ENCODE results near the gene WNT7B. TPM values are rescaled to one million over a fixed set of nuclear protein-coding genes. Genes with fewer than 3 reads are reported as not detected.

The WNT7B gene
- total RNA-seq, 1 donor from 2014 or later: 0.15 TPM

DNA sequence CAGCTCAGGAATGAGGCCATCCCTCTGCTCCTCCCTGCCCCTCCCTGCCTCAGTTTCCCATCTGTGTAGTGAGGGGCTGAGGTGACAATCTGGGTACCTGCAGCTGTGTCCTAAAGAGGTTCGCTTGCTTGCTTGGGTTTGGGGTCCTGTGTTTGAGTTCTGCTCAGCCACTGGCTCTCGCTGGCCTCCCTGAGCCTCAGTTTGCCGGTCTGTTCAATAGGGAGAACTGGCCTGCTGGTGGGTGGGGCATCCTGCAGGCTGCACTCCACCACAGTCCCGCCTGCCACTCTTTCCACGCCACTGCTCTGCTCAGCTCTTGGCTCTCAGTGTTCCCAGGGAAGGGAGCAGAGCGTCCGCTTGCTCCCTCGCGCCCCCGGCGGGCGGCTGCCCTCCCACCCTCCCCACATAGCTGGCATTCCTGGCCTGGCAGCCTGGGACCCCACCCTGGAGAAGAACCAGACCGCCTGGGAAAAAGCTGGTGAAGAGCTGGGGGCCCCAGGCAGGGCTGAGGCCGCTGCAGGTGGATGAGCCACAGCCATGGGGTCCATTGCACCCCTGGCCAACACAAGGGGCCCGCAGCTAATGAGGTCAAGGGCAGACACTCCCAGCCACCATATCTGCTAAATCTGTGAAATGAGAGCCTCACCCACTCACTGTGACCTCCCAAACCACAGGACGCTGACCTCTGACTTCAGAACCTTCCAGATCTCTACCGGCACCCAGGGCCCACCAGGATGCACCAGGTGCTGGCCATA is 15.1 kb downstream of the WNT7B start:
- H3K4me3 Mint-ChIP-seq (ENCODE audit: unreplicated experiment): no peak overlapping the region
- TF ChIP-seq CTCF (IDR thresholded peaks at IDR 0.05): no peak
- DNase-seq (ENCODE audit: low spot score): no peak
- H3K9me3 Mint-ChIP-seq (ENCODE audit: low read depth): no peaks in the 10 kb centered on the region
- peaks cover 3% of the 10 kb centered on the region for H3K4me1 Mint-ChIP-seq (ENCODE audit: low read depth)
- no peak overlapping the region for H3K27ac Mint-ChIP-seq (ENCODE audit: unreplicated experiment)
- H3K27me3 Mint-ChIP-seq (ENCODE audit: low read depth): peaks cover 2% of the 10 kb centered on the region
- no peaks in the 10 kb centered on the region for H3K36me3 Mint-ChIP-seq (ENCODE audit: low read depth)

DNA sequence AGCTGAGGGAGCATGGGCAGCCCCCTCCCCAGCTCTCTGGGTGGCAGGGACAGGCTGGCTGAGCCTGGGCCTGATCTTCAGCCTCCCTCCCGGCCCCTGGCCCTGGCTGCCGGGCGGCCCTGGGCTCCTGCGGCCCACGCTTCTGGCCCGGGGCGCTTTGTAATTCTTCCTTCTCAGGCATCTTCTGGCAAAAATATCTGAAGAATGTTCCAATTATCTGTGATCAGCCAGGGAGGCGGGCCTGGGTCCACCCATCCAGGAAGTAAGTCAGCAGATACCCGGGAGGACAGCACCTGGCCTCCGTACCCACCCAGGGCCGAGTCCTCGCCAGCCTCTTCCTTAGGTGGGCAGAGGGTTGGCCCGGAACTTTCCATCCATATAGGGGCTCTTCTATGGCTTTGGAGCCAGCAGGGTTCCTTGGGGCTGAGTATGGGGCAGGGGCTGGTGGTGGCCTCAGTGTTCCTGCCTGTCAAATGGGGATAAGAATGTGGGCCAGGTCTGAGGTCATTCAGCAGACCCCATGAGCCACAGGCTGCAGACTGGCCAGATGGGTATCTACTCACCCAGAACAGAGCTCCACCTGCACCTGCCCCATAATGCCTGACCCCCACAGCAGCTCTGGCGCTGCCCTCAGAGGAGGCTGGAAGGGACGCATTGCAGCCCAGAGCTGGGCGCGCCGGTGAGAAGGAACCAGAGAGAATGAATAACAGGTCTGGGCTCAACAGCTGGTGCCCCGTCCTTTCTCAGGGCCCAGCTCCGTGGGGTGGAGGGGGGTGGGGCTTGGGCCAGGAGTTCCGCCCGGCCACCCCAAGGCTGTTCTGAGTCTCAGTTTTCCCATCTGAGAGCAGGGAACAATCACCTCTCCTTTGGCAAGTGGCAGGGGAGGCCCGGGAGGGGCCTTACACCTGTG is 16.2 kb downstream of the WNT7B start:
- Mint-ChIP-seq H3K36me3 (ENCODE audit: low read depth) (no peaks in the 10 kb centered on the region), H3K4me1 (ENCODE audit: low read depth) (peaks cover 3% of the 10 kb centered on the region), H3K9me3 (ENCODE audit: low read depth) (no peaks in the 10 kb centered on the region), H3K27me3 (ENCODE audit: low read depth) (no peaks in the 10 kb centered on the region), H3K4me3 (ENCODE audit: unreplicated experiment) (no peak overlapping the region), H3K27ac (ENCODE audit: unreplicated experiment) (no peak overlapping the region)
- no peak for DNase-seq (ENCODE audit: low spot score)
- TF ChIP-seq CTCF (IDR thresholded peaks at IDR 0.05): no peak

DNA sequence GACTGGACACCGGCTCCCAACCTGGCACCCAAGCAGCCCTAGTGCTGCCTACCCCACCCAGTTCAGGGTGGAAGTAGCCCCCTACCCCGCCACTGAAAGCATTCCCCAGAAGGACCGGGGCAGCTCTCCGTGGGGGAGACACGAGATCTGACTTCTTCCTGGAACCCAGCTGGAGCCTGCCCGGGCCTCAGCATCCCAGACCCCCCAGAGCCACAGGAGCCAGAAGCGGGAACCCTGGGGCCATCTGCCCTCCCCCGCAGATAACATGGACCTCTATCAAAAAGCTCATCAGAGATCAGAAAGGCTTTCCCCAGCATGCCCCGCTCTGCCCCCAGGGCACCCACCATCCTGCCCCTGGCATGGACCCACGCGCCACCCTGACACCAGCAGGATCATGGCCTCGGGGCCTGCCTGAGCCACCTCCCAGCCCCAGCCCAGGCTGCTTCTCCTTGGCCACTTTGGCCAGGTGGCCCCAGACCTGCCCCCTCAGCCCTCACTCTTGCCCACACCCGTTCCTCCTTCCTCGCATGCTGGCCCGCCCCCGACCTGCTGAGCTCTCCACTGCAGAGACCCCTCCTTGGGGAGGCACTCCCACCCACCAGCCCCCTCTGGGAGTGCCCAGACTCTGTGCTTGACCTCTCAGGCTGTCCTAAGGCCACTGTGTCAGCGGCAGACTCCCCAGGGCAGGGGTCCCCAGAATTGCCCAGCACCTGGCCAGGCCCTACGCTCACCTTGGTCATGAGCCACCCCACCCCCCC is 17.1 kb downstream of the WNT7B start:
- Mint-ChIP-seq H3K4me3 (ENCODE audit: unreplicated experiment) (no peak overlapping the region), H3K27ac (ENCODE audit: unreplicated experiment) (no peak overlapping the region)

DNA sequence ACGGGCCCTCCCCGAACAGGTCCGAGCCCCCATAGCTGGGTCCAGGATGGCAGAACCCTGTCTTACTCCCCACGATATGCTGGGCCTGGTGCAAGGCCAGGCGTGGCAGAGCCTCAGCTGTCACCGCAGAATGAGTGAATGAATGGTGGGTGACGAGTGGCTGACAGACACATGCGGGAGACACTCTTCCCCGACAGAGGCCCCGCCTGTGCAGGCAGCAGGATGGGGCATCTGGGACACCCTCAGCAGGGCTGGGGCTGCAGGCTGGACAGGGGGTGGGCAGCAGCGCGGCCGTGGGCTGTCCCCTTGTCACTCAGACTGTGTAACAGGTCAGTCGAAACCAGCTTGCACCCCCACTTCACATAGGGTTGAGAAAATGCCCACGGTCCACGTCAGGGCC is 18.0 kb downstream of the WNT7B start:
- Mint-ChIP-seq H3K9me3 (ENCODE audit: low read depth) (no peaks in the 10 kb centered on the region), H3K27ac (ENCODE audit: unreplicated experiment) (no peak overlapping the region), H3K4me1 (ENCODE audit: low read depth) (peaks cover 3% of the 10 kb centered on the region), H3K4me3 (ENCODE audit: unreplicated experiment) (no peak overlapping the region), H3K27me3 (ENCODE audit: low read depth) (peaks cover 2% of the 10 kb centered on the region), H3K36me3 (ENCODE audit: low read depth) (no peaks in the 10 kb centered on the region)
- no peak for DNase-seq (ENCODE audit: low spot score)
- TF ChIP-seq CTCF (IDR thresholded peaks at IDR 0.05): no peak

More for the DNA sequence above, 17.1 kb downstream of the WNT7B start:
- DNase-seq (ENCODE audit: low spot score): no peak
- Mint-ChIP-seq H3K27me3 (ENCODE audit: low read depth) (no peaks in the 10 kb centered on the region), H3K4me1 (ENCODE audit: low read depth) (peaks cover 3% of the 10 kb centered on the region), H3K9me3 (ENCODE audit: low read depth) (no peaks in the 10 kb centered on the region), H3K36me3 (ENCODE audit: low read depth) (no peaks in the 10 kb centered on the region)
- TF ChIP-seq CTCF (IDR thresholded peaks at IDR 0.05): no peak

- no peak overlapping the region for H3K4me3 Mint-ChIP-seq (ENCODE audit: unreplicated experiment)
- no peak for TF ChIP-seq CTCF (IDR thresholded peaks at IDR 0.05)
- no peak for DNase-seq (ENCODE audit: low spot score)
- peaks cover 7% of the 10 kb centered on the region for H3K27me3 Mint-ChIP-seq (ENCODE audit: low read depth)
- no peak overlapping the region for H3K27ac Mint-ChIP-seq (ENCODE audit: unreplicated experiment)
- H3K36me3 Mint-ChIP-seq (ENCODE audit: low read depth): no peaks in the 10 kb centered on the region
- H3K9me3 Mint-ChIP-seq (ENCODE audit: low read depth): no peaks in the 10 kb centered on the region
- peaks cover 3% of the 10 kb centered on the region for H3K4me1 Mint-ChIP-seq (ENCODE audit: low read depth)
These were observed 19.1 kb downstream of the WNT7B start for GRCh38 chr22:45957826-45958225.
